NCI-H1105 treated with DMSO at 0.1 percent for 48 hours (cell line): ENCODE measurements around the gene PALM.

Experiments
- DNase-seq: peaks from one replicate; lab custom pipeline; 2025; lab: John Stamatoyannopoulos, UW

Gene PALM

DNA sequence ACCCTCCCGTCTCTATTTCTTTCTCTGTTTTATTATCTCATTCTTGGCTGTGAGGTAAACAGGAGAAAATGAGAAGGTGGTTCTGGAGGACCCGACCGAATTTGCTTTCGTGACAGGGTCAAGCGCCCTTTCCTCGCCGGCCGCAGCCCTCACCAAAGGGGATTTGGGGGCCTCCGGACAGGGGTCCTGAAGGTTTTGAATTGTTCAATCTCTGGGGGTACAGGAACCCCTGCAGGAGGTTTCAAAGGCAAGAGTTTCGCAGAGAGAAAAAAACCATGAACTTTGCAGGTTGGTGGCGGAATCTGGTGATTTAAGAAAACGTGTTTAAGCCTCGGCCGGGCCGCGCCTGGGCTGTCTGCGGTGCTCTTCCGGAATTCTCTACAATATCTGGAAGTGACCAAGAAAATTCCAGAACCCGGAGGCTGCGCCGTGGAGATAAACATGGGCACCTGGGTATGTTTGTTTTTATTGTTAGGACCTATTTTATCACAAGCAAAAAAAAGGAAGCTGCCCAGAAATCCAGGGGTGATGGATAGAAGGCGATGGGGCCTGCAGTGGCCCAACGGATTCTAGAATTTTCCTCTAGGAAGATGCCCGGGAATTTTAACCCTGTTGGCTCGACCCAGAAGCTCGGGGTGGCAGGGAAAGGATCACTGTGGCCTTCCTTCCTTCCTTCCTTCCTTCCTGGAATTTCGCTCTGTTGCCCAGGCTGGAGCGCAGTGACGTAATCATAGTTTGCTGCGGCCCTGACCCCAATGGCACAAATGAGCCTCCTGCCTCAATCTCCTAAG lies 74.3 kb downstream of the PALM start:
- DNase-seq = no peak

DNA sequence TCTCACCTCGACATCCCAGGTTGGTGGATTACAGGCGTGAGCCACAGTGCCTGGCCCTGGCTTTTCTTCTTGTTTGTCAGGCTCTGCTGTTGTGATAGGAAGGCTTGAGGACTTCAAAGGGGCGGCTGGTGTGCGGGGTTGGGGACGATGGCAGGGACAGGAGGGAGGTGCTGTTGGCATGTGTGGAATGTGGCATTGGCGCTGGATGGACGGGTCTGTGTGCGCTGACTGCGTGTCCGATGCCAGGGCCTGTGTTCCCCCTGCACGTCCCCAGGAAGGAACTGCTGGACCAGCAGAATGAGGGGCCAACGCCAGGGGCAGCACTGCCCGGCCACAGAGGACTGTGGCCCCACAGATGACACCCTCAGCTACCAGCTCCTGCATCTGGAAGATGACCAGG lies 75.8 kb downstream of the PALM start:
- DNase-seq = no peak

DNA sequence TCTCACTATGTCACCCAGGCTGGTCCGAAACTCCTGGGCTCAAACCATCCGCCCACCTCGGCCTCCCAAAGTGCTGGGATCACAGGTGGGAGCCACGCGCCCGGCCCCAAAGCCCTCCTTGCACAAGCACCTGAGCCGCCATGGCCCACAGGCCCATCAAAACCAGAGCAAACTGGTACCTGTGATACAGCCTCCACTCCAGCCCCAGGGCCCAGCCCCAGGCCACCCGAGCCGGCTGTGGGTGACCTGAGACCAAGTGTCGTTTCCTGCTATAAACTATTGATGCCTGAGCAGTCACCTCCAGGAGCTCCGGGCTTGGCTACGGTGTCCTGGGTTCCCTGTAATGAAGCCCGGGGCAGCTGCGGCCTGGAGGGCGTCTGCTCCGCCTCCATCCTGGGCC lies 78.8 kb downstream of the PALM start:
- no peak for DNase-seq

DNA sequence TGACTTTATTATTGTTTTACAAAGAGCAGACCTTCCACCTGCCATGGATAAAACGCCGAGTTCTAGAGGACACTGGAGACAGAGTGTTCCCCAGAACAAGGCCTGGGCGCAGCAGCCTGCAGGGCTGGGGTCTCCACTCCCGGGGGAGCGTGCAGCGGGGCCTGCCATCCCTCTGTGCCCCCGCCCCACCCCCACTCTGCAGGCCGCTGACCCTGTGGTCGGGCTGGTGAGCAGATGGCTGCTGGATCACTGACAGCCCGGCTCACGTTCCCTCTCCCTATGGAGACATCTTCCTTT lies 79.9 kb downstream of the PALM start:
- DNase-seq = no peak

DNA sequence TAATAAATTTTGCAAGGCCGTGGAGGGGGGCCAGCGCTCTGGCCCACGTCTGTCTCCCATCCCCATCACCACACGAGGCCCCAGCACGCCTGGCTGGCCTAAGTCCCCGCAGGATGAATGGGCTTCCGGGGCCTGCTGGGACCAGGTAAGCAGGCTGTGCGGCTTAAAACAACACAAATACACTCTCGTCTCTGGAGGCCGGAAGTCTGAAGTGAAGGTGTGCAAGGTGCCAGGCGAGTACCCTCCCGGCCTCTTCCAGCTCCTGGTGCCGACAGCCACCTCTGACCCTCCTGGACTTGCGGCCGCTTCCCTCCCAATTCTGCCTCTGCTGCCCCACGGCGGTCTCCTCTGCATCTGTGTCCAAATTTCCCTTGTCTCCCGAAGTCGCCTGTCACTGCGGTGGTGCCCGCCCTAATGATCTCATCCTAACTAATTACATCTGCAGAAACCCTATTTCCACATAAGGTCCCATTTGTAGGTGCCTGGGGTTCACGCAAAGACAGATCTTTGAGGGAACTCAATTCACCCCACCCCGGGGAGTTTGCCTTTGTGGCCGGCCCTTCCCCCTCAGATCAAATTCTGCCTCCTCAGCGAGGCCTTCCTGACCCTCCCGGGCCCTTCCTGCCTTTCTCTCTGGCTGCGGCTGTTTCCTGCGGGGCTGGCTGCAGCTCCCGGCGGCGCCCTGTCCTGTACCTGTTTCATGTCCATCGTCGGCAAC lies 80.4 kb downstream of the PALM start:
- no peak for DNase-seq

DNA sequence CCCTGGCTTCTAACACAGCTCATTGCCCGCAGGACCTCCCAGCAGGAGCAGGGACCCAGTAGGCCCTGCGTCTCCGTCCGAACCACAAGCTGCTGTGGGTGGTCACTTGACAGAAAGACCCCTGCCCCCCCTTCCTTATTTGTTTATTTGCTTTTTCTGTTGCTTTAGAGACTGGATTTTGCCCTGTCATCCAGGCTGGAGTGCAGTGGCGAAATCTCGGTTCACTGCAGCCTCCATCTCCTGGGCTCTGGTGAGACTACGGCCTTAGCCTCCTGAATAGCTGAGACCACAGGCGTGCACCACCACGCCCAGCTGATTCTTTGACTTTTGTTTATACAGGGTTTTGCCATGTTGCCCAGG lies 80.9 kb downstream of the PALM start:
- DNase-seq = no peak

DNA sequence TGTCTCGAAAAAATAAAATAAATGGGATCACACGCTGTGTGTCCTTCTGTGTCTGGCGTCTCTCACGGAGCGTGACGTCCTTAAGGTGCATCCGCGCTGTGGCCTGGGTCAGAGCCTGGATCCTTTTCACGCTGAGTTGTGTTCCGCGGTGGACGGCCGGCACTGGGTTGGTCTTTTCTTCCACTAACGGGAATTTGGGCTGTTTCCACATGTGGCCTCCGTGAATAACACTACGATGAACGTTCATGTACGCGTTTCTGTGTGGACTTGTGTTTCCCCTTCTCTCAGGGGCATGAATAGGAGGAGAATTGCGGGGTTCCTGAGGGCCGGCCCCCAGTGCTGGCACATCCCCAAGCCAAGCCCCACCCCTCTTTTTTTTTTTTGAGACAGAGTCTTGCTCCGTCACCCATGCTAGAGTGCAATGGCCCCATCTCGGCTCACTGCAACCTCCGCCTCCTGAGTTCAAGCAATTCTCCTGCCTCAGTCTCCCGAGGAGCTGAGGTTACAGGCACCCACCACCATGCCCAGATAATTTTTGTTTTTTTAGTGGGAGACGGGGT lies 82.4 kb downstream of the PALM start:
- DNase-seq = no peak

DNA sequence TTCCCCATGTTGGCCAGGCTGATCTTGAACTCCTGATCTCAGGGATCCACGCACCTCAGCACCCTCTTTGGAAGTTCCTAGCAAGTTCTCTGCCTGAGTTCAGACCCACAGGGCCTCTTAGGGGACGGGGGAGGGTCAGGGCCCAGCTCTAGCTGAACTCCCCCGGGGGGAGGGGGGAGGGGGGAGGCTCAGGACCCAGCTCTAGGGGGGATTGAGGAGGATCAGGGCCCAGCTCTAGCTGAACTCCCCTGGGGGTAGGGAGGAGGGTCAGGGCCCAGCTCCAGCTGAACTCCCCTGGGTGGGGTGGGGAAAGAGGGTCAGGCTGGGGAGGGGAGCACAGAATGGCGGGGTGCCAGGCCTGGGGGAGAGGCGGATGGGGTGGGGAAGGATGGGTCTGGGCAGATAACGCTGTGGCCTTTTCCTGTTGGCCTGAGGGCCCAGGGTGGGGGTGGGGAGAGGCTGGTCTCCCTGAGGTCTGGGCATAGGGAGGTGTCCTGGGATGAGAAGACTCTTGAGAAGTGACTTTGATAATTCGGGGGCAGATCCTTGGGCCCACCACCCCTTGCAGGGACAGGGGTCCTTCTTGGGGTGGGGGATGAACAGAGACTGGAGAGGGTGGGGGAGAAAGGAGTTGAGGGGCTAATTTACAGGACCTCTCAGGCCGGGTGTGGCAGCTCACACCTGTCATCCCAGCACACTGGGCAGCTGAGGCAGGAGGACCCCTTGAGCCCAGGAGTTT lies 83.0 kb downstream of the PALM start:
- DNase-seq = no peak

DNA sequence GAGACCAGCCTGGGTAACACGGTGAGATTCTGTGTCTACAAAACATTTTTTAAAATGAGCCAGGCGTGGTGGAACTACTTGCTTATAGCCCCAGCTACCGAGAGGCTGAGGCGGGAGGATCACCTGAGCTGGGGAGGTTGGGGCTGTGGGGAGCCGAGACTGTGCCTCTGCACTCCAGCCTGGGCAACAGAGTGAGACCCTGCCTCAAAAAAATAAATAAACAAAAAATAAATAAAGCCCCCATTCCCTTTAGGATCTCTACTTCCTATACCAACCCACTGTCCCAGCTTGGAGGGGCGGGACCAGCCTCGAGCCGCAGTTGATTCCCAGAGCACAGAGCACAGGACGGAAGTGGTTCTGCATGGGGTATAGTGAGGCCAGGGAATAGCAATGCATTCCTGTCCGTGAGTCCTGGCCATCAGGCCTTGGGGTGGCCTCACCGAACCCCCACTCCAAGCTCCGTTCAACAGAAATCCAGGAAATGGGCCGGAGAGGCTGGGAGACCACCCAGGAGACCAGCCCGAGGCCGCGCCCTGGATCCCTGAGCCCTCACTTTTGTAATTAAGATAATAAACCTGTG lies 83.7 kb downstream of the PALM start:
- DNase-seq = no peak

DNA sequence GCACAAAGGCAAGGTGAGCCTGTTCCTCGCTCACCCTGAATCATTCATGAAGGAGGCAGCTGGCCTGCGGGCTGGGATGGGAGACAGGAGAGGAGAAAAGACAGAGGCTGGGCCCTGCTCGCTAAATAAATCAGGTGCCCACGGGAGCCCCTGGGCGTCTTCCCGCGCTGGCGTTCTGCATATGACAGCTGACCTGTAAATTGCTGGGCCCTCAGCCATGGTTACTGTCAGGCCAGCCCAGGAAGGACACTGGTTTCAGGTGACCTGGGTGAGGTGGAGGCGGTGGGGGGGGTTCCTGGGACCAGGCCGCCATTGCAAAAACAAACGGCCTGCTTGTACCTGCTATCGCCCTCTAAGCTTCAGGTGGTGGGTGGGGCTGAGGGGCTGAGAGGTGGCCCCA lies 85.1 kb downstream of the PALM start:
- DNase-seq = no peak

DNA sequence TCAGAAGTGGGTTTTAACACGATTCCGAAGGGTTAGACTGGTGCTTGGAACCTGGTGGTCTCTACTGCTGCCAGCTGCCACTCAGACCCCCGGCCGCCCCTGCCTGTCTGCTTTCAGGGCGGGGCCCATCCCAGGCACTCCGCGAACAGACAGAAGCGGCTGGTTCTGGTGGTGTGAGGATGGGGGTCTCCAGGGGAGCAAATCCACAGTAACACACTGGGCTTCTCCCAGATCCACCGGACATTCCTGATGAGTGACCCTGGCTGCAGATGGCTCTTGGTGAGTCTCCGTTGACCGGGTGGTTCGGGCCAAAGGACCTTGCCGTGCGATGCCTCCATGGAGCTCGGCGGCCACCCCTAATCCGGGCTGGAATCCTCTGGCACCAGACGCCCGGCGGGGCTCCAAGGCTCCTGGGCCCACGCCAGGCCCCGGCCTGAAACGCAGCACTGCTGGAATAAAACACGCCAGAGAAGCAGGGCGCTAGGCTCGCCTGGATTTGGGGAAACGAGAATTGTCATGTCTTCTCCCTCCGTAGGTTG lies 86.4 kb downstream of the PALM start:
- DNase-seq = no peak

DNA sequence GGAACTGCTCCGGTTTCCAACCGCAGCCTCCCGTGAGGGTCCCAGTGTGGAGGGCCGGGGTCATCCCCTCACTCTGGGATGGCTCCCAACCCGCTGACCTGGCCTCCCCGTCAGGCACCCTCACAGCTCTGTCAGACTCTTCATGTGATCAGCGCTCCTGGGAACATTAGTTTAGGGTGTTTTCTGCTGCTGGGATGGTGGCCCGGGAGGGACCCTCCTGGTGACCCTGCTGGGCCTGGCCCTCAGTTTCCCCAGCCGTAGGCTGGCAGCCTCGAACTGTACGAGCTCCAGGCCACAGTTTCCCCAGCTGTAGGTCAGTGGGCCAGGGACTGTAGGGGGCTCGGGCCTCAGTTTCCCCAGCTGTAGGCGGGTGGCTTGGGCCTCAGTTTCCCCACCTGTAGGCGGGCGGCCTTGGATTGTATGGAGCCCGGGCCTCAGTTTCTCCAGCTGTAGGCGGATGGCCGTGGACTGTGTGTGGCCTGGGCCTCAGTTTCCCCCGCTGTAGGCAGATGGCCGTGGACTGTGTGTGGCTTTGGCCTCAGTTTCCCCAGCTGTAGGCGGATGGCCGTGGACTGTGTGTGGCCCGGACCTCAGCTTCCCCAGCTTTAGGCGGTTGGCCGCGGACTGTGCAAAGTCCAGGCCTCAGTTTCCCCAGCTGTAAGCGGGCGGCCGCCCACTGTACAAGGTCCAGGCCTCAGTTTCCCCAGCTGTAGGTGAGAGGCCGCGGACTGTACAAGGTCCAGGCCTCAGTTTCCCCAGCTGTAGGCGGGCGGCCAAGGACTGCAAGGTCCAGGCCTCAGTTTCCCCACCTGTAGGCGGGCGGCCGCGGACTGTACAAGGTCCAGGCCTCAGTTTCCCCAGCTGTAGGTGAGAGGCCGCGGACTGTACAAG lies 87.2 kb downstream of the PALM start:
- no peak for DNase-seq

DNA sequence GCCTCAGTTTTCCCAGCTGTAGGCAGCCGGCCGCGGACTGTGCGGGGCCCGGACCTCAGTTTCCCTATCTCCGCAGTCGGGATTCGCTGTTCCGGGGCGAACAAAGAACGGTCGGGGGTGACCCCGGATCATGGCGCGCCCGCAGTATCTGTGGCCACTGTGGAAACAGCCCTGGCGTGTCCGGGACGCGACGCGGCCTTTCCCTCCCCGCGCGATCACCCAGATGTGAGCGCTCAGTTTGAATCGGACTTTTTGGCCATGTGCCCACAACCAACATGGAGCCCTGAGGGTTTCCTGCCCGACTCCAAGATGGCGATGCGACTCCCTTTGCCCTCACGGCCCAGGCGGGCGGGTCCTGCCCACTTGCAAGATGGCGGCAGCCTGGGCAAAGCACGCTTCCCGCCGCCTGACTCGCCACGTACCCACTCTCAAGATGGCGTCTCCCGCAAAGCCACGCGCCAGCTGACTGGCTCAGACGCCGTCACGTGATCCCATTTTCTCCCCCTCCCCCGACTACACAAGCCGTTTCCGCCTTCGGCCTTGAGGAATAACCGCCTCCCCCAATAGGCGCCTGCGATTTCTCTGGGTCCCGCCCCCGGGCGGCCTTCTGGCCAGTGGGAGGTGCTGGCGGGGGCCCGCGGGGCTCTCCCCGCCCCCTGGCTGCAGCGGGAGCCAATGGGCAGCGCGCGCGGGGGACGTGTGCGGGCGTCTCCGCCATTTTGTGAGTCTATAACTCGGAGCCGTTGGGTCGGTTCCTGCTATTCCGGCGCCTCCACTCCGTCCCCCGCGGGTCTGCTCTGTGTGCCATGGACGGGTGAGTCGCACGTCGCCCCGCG lies 88.2 kb downstream of the PALM start, which contains the start of gene PTBP1:
Gene PTBP1 (plus strand): TSS at position 761 of the 836 bp plus-strand sequence. CDS start 46 bp downstream, at position 807.
- peak; percentile 100 for DNase-seq
